DND-41 (cell line): ENCODE data around the gene RNF145.

Experiments used
- CTCF ChIP-seq: IDR thresholded peaks from 2 replicates; pipeline ENCODE4 v1.5.1; 2012; ENCODE audit warnings: borderline replicate concordance, low read length, moderate library complexity, mild to moderate bottlenecking; ENCODE audit not compliant: poor library complexity, severe bottlenecking; ENCODE audit errors: extremely low read depth
- EZH2 ChIP-seq: IDR thresholded peaks from 3 replicates; pipeline ENCODE4 v1.6.1; 2012; ENCODE audit warnings: borderline replicate concordance, low read depth, mild to moderate bottlenecking, moderate library complexity, low read length, inconsistent platforms; ENCODE audit not compliant: severe bottlenecking

DNA sequence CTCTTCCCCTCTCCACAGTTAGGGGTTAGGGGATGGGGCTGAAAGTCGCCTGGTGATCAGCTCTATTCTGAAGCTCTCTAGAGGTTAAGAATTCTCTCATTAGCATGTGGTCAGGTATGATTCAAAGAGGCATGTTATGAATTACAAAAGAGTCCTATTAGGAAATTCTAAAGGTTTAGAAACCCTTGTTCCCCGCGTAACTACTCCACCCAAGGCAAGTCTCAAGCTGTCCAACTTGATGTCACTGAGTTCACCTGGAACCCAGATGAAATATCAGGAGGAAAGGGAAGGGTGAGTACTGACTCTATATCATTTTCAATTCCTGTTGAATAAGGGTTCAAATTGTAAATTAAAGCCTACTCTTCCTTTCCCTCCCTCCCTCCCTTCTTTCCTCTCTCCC, 18.1 kb upstream of the RNF145 start:
- TF ChIP-seq CTCF (no peak), EZH2 (no peak)
